ENCODE data around the gene CDH13. TPM values are rescaled to one million over a fixed set of nuclear protein-coding genes. Genes with fewer than 3 reads are reported as not detected.

The CDH13 gene
- polyA plus RNA-seq, 1 donor from 2014 or later: 3.2 TPM

DNA sequence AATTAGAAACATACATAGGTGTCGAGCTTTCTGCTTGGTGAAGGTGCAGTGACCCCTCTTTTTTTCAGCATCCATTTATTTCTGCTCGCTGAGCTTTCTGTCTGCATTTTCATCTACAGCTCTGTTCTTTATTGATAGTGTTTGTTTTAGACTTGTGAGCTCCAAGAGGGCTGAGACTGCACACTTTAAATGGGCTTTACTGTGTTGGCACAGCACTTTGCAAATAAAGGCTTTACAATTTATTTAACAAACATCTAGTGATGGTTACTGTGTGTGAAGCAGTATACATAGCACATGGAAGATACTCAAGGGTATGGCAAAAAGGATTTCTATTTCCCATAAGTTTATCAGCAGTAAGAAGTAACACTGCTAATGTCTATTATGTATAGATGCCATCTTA, 617.3 kb downstream of the CDH13 start:
- H3K27ac ChIP-seq (ENCODE audit: low read length): no peak overlapping the region
- no peak overlapping the region for H3K9ac ChIP-seq (ENCODE audit: low read length)
- no peaks in the 10 kb centered on the region for H3K79me2 ChIP-seq (replicated peaks; ENCODE audit: insufficient read depth, low read length)
- H3K9me3 ChIP-seq (ENCODE audit: low read length): no peaks in the 10 kb centered on the region
- H3K9me2 ChIP-seq (ENCODE audit: insufficient read depth, low read length): no peaks in the 10 kb centered on the region
- no peaks in the 10 kb centered on the region for H3K27me3 ChIP-seq (ENCODE audit: insufficient read depth, low read depth, low read length)
- TF ChIP-seq MXI1 (conservative IDR thresholded peaks at IDR 0.05; ENCODE audit: poor library complexity, severe bottlenecking): no peak
- TF ChIP-seq RAD21 (conservative IDR thresholded peaks at IDR 0.05): no peak
- no peak for TF ChIP-seq CTCF (IDR thresholded peaks at IDR 0.05; ENCODE audit: poor library complexity, severe bottlenecking)
- TF ChIP-seq SMC3 (conservative IDR thresholded peaks at IDR 0.05; ENCODE audit: poor library complexity): no peak
- TF ChIP-seq TAF1 (IDR thresholded peaks at IDR 0.05; ENCODE audit: low read depth): no peak
- TF ChIP-seq, protein P1, sequence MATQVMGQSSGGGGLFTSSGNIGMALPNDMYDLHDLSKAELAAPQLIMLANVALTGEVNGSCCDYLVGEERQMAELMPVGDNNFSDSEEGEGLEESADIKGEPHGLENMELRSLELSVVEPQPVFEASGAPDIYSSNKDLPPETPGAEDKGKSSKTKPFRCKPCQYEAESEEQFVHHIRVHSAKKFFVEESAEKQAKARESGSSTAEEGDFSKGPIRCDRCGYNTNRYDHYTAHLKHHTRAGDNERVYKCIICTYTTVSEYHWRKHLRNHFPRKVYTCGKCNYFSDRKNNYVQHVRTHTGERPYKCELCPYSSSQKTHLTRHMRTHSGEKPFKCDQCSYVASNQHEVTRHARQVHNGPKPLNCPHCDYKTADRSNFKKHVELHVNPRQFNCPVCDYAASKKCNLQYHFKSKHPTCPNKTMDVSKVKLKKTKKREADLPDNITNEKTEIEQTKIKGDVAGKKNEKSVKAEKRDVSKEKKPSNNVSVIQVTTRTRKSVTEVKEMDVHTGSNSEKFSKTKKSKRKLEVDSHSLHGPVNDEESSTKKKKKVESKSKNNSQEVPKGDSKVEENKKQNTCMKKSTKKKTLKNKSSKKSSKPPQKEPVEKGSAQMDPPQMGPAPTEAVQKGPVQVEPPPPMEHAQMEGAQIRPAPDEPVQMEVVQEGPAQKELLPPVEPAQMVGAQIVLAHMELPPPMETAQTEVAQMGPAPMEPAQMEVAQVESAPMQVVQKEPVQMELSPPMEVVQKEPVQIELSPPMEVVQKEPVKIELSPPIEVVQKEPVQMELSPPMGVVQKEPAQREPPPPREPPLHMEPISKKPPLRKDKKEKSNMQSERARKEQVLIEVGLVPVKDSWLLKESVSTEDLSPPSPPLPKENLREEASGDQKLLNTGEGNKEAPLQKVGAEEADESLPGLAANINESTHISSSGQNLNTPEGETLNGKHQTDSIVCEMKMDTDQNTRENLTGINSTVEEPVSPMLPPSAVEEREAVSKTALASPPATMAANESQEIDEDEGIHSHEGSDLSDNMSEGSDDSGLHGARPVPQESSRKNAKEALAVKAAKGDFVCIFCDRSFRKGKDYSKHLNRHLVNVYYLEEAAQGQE (IDR thresholded peaks at IDR 0.05; ENCODE audit: borderline replicate concordance): no peak
- TF ChIP-seq POLR2AphosphoS5 (IDR thresholded peaks at IDR 0.05): no peak
- no peak for TF ChIP-seq EZH2 (IDR thresholded peaks at IDR 0.05; ENCODE audit: borderline replicate concordance, insufficient read depth, low read length, poor library complexity, severe bottlenecking)
- no peak for TF ChIP-seq EP300 (conservative IDR thresholded peaks at IDR 0.05; ENCODE audit: poor library complexity, severe bottlenecking)
- H4K20me1 ChIP-seq (ENCODE audit: insufficient read depth): no peaks in the 10 kb centered on the region
- H3K4me3 ChIP-seq (ENCODE audit: low read length): no peak overlapping the region
- no peaks in the 10 kb centered on the region for H3K36me3 ChIP-seq (ENCODE audit: insufficient read depth, low read length)
- no peak overlapping the region for H2AFZ ChIP-seq (ENCODE audit: low read depth, low read length)
- no peaks in the 10 kb centered on the region for H3F3A ChIP-seq (ENCODE audit: insufficient read depth, low read length, poor library complexity, severe bottlenecking)
- H3K4me2 ChIP-seq (ENCODE audit: low read length): no peak overlapping the region

DNA sequence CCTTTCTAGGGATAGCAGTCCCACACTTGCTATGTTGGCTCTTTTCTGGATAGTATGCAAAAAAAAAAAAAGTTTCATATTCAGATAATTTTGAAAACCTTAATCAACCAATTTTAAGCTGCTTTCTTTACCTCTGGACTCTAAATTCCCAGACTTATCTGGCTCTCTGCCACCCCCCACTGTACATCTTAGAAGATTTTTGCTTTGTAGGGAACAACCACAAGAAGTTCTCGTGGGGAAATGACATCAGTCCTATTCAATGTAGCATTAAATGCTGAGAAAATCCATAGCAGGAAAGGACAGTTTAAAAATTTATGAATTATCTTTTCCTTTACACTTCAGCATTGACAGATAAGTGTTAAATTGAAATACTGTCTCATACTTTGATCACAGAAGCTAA, 618.3 kb downstream of the CDH13 start:
- Histone ChIP-seq H3K9ac (ENCODE audit: low read length) (no peak overlapping the region), H2AFZ (ENCODE audit: low read depth, low read length) (no peak overlapping the region), H3K4me2 (ENCODE audit: low read length) (no peak overlapping the region), H3K27ac (ENCODE audit: low read length) (no peak overlapping the region), H3K4me3 (ENCODE audit: low read length) (no peak overlapping the region), H3K36me3 (ENCODE audit: insufficient read depth, low read length) (no peaks in the 10 kb centered on the region), H3K27me3 (ENCODE audit: insufficient read depth, low read depth, low read length) (no peaks in the 10 kb centered on the region), H3K9me3 (ENCODE audit: low read length) (no peaks in the 10 kb centered on the region), H3F3A (ENCODE audit: insufficient read depth, low read length, poor library complexity, severe bottlenecking) (no peaks in the 10 kb centered on the region), H3K9me2 (ENCODE audit: insufficient read depth, low read length) (no peaks in the 10 kb centered on the region), H4K20me1 (ENCODE audit: insufficient read depth) (no peaks in the 10 kb centered on the region), H3K79me2 (replicated peaks; ENCODE audit: insufficient read depth, low read length) (no peaks in the 10 kb centered on the region)
- no peak for TF ChIP-seq POLR2AphosphoS5 (IDR thresholded peaks at IDR 0.05)
- TF ChIP-seq EP300 (conservative IDR thresholded peaks at IDR 0.05; ENCODE audit: poor library complexity, severe bottlenecking): no peak
- TF ChIP-seq, protein P1 (IDR thresholded peaks at IDR 0.05; ENCODE audit: borderline replicate concordance): no peak
- no peak for TF ChIP-seq CTCF (IDR thresholded peaks at IDR 0.05; ENCODE audit: poor library complexity, severe bottlenecking)
- no peak for TF ChIP-seq EZH2 (IDR thresholded peaks at IDR 0.05; ENCODE audit: borderline replicate concordance, insufficient read depth, low read length, poor library complexity, severe bottlenecking)
- no peak for TF ChIP-seq MXI1 (conservative IDR thresholded peaks at IDR 0.05; ENCODE audit: poor library complexity, severe bottlenecking)
- TF ChIP-seq TAF1 (IDR thresholded peaks at IDR 0.05; ENCODE audit: low read depth): no peak
- TF ChIP-seq RAD21 (conservative IDR thresholded peaks at IDR 0.05): no peak
- no peak for TF ChIP-seq SMC3 (conservative IDR thresholded peaks at IDR 0.05; ENCODE audit: poor library complexity)

All from neural cell (in vitro differentiated cells).